Ovary (tissue), 9 donors: ENCODE measurements around the gene CD1E. TPM values are rescaled to one million over a fixed set of nuclear protein-coding genes. Genes with fewer than 3 reads are reported as not detected.

Experiments
- DNase-seq, 5 donors: peaks; one replicate each; pipeline ENCODE4 v3.0.0-alpha.2; 2019 to 2020
- H3K27ac ChIP-seq, 2 donors: fragments of 200-600 bp; one replicate each; pipeline versions ENCODE4 v1.5.1 to v1.8.0; 2019 to 2022
- H3K27me3 ChIP-seq: fragments of 200-600 bp; one replicate; pipeline ENCODE4 v1.8.0; 2022
- H3K36me3 ChIP-seq: fragments of 200-600 bp; sonication (generic); one replicate; pipeline ENCODE4 v1.5.1; 2019
- H3K4me1 ChIP-seq: one replicate; pipeline ENCODE4 v1.8.1; 2013; ENCODE audit warnings: mild to moderate bottlenecking, moderate library complexity; ENCODE audit not compliant: insufficient read depth
- H3K4me3 ChIP-seq: fragments of 200-600 bp; sonication (generic); one replicate; pipeline ENCODE4 v1.5.1; 2017
- H3K9me3 ChIP-seq, 2 donors: fragments of 200-600 bp in 1 of 2; sonication (generic) in 1 of 2; one replicate each; pipeline versions ENCODE4 v1.5.1 to v1.8.1; 2013 to 2019; ENCODE audit warnings: mild to moderate bottlenecking in 1 of 2, moderate library complexity in 1 of 2
- EP300 ChIP-seq: sonication (generic); formaldehyde crosslinking; IDR thresholded peaks from one replicate; pipeline ENCODE4 v1.6.1; 2017; ENCODE audit warnings: antibody characterized with exemption
- POLR2A ChIP-seq: fragments of 450-650 bp; IDR thresholded peaks from one replicate; pipeline ENCODE4 v1.6.1; 2017; ENCODE audit warnings: antibody characterized with exemption, mild to moderate bottlenecking, moderate library complexity
- WGBS, 3 donors: extraction: QIAGEN DNeasy Blood & Tissue Kit in 1 of 3; methylation state at CpG; one replicate each; pipeline versions ENCODE4 v1.1.5 to v1.1.7; 2013 to 2017; 5-methylcytosine and 5-hydroxymethylcytosine counted together
- intact Hi-C, 4 donors: fragments of 100-400 bp; cut with DNase I; formaldehyde crosslinking; loops; one replicate each; pipeline versions ENCODE4 v1.11.0 to v1.15.1; 2022 to 2023
- polyA plus RNA-seq, 2 donors: library from polyadenylated mRNA; stranded (reverse); fragments of 200-250 nt in 1 of 2; fragments of 350-450 nt in 1 of 2; fragmentation: Illumina TruSeq in 1 of 2; extraction: RNeasy Lipid Tissue Mini Kit (QIAGEN cat#74804) in 1 of 2; gene quantifications; one replicate each; pipeline ENCODE4 v1.2.3, GENCODE V29; 2013 to 2014
- total RNA-seq, 7 donors: library from RNA; depleted of rRNA in 2 of 7; stranded (reverse); fragments of >200 nt in 2 of 7; fragmentation: NEBNext Ultra II Directional in 3 of 7; extraction: Animal tissue kit (Norgen Biotek cat#: 25700) in 3 of 7; gene quantifications; one replicate each; pipeline versions ENCODE4 v1.1.0 to v1.2.4, GENCODE V29; 2016 to 2023
- TF ChIP-seq, protein P1 (sequence below), 3 donors: fragments of 450-650 bp in 2 of 3; fragments of 200-600 bp in 1 of 3; IDR thresholded peaks; one replicate each; pipeline versions ENCODE4 v1.5.1 to v1.8.0; 2016 to 2022; ENCODE audit warnings: antibody characterized with exemption in 3 of 3, mild to moderate bottlenecking in 1 of 3
- donor health status: DM: no; HTN: no; CAD: no; lungs with moderate emphysema.
- donor health status: DM: no; HTN: no; CAD: no.
- donor health status: Bipolar disorder and iron deficiency.
- donor health status: DM: yes; HTN: yes; CAD: no.
- donor health status: DM: no; HTN: no; CAD: no.
- donor health status: DM: yes; HTN: yes; CAD: no.

CD1E gene
- total and polyA plus RNA-seq, 9 donors, result 0.23 to 2.5 TPM; not detected in 7

DNA sequence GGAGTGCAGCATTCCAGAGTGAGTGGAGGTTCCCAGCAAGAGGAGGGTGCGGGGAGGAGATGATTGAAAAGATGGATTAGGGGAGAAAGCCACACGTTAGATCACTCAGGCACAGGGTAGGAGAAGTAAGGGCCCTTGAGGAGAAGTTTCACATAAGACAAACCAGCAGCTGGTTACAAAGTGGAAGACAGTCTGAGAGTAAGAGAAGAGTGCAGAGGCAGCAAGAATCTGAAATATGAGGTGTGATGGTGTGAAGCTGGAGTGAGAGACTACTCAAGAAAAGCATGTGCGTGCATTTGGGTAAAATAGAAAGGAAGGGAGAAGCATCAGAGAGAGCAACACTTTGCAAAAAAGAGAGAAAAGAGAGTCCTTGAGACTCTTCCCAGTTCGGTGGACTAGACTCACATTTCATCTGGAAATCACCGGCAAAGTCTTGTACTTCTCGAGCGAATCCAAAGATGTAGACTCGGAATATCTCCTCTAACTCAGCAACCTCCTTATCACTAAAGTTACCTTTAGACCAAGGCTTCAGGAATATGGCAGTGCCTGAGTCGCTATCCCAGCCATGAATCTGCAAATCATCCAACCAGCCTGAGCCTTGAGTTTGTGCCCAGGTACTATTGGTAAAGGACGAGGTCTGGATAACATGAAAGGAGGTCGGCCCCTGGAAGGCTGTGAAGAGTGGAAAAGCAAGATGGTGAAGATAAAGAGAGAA is 23.1 kb upstream of the CD1E start:
- H3K4me3 ChIP-seq, result no peak overlapping the region
- H3K27ac ChIP-seq, result no peak overlapping the region
- no peaks in the 10 kb centered on the region for H3K36me3 ChIP-seq
- no peak for DNase-seq
- WGBS, 3 donors, result 79 to 86% (median 83%) methylated on average over 11 of the region's 11 CpGs
- no peaks in the 10 kb centered on the region for H3K27me3 ChIP-seq
- no peaks in the 10 kb centered on the region for H3K4me1 ChIP-seq
- TF ChIP-seq POLR2A (no peak), EP300 (no peak)
- TF ChIP-seq, protein P1, sequence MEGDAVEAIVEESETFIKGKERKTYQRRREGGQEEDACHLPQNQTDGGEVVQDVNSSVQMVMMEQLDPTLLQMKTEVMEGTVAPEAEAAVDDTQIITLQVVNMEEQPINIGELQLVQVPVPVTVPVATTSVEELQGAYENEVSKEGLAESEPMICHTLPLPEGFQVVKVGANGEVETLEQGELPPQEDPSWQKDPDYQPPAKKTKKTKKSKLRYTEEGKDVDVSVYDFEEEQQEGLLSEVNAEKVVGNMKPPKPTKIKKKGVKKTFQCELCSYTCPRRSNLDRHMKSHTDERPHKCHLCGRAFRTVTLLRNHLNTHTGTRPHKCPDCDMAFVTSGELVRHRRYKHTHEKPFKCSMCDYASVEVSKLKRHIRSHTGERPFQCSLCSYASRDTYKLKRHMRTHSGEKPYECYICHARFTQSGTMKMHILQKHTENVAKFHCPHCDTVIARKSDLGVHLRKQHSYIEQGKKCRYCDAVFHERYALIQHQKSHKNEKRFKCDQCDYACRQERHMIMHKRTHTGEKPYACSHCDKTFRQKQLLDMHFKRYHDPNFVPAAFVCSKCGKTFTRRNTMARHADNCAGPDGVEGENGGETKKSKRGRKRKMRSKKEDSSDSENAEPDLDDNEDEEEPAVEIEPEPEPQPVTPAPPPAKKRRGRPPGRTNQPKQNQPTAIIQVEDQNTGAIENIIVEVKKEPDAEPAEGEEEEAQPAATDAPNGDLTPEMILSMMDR (IDR thresholded peaks at IDR 0.05), result no peak
- intact Hi-C loops, result no loop called here
- H3K9me3 ChIP-seq, result no peaks in the 10 kb centered on the region

DNA sequence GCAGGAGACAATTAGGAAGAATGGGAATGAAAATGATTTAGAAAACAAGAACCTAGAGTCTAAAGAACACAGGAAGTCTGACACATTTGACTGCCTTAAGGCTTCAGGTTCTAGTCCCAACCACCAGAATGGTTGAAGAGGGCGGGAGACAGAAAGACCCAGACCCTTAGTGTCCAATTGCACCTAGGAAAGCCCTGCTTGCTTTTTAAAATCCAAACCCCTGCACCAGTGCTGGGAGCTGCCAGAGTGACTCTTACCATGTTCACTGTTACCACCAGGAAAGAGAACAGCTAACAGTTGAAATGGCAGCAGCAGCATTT is 22.6 kb upstream of the CD1E start:
- H3K36me3 ChIP-seq, result no peaks in the 10 kb centered on the region
- H3K27ac ChIP-seq, result no peak overlapping the region
- no peaks in the 10 kb centered on the region for H3K27me3 ChIP-seq
- no peak overlapping the region for H3K4me3 ChIP-seq
- TF ChIP-seq EP300, result no peak
- TF ChIP-seq, protein P1 (IDR thresholded peaks at IDR 0.05), result no peak
- TF ChIP-seq POLR2A, result no peak
- H3K4me1 ChIP-seq, result no peaks in the 10 kb centered on the region
- no peaks in the 10 kb centered on the region for H3K9me3 ChIP-seq
- DNase-seq, result no peak
- 68 to 89% (median 89%) methylated on average over 1 of the region's 1 CpG for WGBS, 3 donors
- intact Hi-C loops, result no loop called here

DNA sequence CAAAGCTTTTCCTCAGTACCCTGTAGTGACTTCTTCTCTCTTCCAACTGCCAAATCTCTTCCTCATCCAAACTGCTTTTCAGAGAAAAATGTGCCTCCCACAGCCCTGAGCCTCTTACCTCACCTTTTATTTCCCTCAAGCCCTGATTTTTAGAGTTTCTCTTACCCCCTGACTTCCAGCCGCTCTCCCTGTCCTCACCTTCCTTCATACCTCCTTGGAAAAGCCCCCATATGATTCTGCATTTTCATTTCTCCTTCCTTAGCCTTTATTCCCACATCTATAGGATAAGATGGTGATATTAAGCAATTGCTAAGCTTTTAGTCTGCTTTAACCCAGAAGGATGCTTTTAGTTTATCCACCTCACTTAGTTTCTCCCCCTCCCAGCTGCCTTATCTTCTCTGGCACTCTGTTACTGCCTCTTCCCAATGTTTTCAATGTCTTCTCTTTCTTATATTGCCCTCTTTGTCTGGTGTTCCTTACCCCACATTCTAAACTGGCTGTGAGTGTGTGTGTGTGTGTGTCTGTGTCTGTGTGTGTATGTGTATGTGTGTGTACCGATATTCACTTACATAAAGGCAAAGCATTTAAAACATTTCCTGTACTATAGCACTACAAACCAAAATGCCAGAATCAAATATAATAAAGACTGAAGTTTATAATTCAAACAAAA is 22.1 kb upstream of the CD1E start, which contains the start of gene CD1B:
TSS of gene CD1B (minus strand) at position 51 of the 670 bp plus-strand sequence. CDS start 108 bp downstream, outside the sequence.
- Histone ChIP-seq H3K27me3 (no peaks in the 10 kb centered on the region), H3K36me3 (no peaks in the 10 kb centered on the region), H3K27ac (no peak within 1 kb of the TSS), H3K4me3 (no peak within 1 kb of the TSS), H3K9me3 (no peaks in the 10 kb centered on the region), H3K4me1 (no peaks in the 10 kb centered on the region)
- TF ChIP-seq, protein P1 (IDR thresholded peaks at IDR 0.05), result no peak
- TF ChIP-seq EP300, result no peak
- TF ChIP-seq POLR2A, result no peak
- intact Hi-C loops, result no loop called here
- 79 to 80% (median 79%) methylated on average over 2 of the region's 2 CpGs for WGBS, 3 donors
- no peak for DNase-seq

DNA sequence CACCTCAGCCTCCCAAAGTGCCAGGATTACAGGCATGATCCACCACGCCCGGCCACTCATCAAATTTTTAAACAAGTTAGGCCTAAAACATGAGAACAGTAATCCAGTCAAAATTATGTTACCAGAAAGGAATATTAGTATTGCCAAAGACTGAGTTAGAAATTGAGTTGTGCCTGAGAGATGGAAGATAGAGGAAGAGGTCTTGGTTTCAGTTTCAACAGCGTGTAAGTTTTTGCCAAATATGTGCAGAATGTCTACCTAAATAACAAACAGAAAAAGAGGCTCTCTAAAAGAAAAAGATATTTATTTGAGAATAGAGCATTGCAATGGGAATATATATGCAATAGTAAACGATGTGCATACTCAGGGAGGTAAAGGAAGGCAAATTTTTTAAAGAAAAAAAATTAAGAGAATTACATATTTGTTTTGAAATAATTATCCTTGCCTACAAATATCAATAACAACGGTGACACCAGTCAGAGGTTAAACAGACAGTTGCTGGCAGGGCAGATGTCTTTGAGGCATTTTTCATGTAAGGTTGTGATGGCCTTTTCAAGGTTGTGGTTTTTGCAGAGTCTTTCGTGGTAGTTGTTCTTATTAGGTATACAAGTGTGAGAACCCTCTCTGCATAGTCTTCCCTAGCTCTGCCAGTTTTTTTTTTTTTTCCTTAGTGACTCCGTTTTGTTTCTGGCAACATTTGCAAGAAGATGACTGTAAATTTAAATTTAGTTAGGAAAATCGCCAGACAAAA is 20.1 kb upstream of the CD1E start:
- Histone ChIP-seq H3K9me3 (no peaks in the 10 kb centered on the region), H3K4me1 (no peaks in the 10 kb centered on the region), H3K4me3 (no peak overlapping the region), H3K27me3 (no peaks in the 10 kb centered on the region), H3K27ac (no peak overlapping the region), H3K36me3 (no peaks in the 10 kb centered on the region)
- TF ChIP-seq, protein P1 (IDR thresholded peaks at IDR 0.05), result no peak
- no peak for TF ChIP-seq EP300
- TF ChIP-seq POLR2A, result no peak
- no peak for DNase-seq
- intact Hi-C loops, result no loop called here
- WGBS, 3 donors, result 31 to 43% (median 36%) methylated on average over 8 of the region's 8 CpGs
